Measurements from ENCODE around the gene KRT23.

Gene KRT23

GRCh38 chr17:40952661-40953060 lies 15.2 kb upstream of the KRT23 start:
- TF ChIP-seq CTCF (IDR thresholded peaks at IDR 0.05) = no peak
- H3K27ac ChIP-seq = no peak overlapping the region

GRCh38 chr17:40952154-40952553 lies 14.7 kb upstream of the KRT23 start:
- Histone ChIP-seq H3K79me2 (no peaks in the 10 kb centered on the region), H3K4me1 (no peaks in the 10 kb centered on the region), H3K4me2 (ENCODE audit: low read length) (no peak overlapping the region), H3K27me3 (ENCODE audit: control insufficient read depth, insufficient read depth, low read length) (no peaks in the 10 kb centered on the region), H3K27ac (no peak overlapping the region), H2AFZ (no peak overlapping the region), H3K4me3 (ENCODE audit: low read depth, low read length) (no peak overlapping the region), H3K9me3 (ENCODE audit: control insufficient read depth, low read length) (no peaks in the 10 kb centered on the region), H3K9ac (no peak overlapping the region), H3K36me3 (ENCODE audit: control insufficient read depth, insufficient read depth, low read length) (no peaks in the 10 kb centered on the region)
- no peak for TF ChIP-seq CTCF (IDR thresholded peaks at IDR 0.05)

More at GRCh38 chr17:40952661-40953060, 15.2 kb upstream of the KRT23 start:
- Histone ChIP-seq H3K4me1 (no peaks in the 10 kb centered on the region), H3K9ac (no peak overlapping the region), H3K4me3 (ENCODE audit: low read depth, low read length) (no peak overlapping the region), H3K79me2 (no peaks in the 10 kb centered on the region), H3K27me3 (ENCODE audit: control insufficient read depth, insufficient read depth, low read length) (no peaks in the 10 kb centered on the region), H3K36me3 (ENCODE audit: control insufficient read depth, insufficient read depth, low read length) (no peaks in the 10 kb centered on the region), H2AFZ (no peak overlapping the region), H3K9me3 (ENCODE audit: control insufficient read depth, low read length) (no peaks in the 10 kb centered on the region), H3K4me2 (ENCODE audit: low read length) (no peak overlapping the region)

- H3K4me1 ChIP-seq = no peaks in the 10 kb centered on the region
- H2AFZ ChIP-seq = no peak overlapping the region
- H3K79me2 ChIP-seq = no peaks in the 10 kb centered on the region
- no peaks in the 10 kb centered on the region for H3K9me3 ChIP-seq (ENCODE audit: control insufficient read depth, low read length)
- no peak overlapping the region for H3K9ac ChIP-seq
- no peak overlapping the region for H3K4me2 ChIP-seq (ENCODE audit: low read length)
- H3K27ac ChIP-seq = no peak overlapping the region
- no peaks in the 10 kb centered on the region for H3K36me3 ChIP-seq (ENCODE audit: control insufficient read depth, insufficient read depth, low read length)
- no peak overlapping the region for H3K4me3 ChIP-seq (ENCODE audit: low read depth, low read length)
- H3K27me3 ChIP-seq (ENCODE audit: control insufficient read depth, insufficient read depth, low read length) = no peaks in the 10 kb centered on the region
- no peak for TF ChIP-seq CTCF (IDR thresholded peaks at IDR 0.05)
Measured at GRCh38 chr17:40951011-40951622, 13.7 kb upstream of the KRT23 start.

GRCh38 chr17:40950176-40950575 lies 12.7 kb upstream of the KRT23 start:
- no peak for TF ChIP-seq CTCF (IDR thresholded peaks at IDR 0.05)
- Histone ChIP-seq H3K4me2 (ENCODE audit: low read length) (no peak overlapping the region), H3K36me3 (ENCODE audit: control insufficient read depth, insufficient read depth, low read length) (no peaks in the 10 kb centered on the region), H3K79me2 (no peaks in the 10 kb centered on the region), H3K27ac (no peak overlapping the region), H3K27me3 (ENCODE audit: control insufficient read depth, insufficient read depth, low read length) (no peaks in the 10 kb centered on the region), H3K9me3 (ENCODE audit: control insufficient read depth, low read length) (no peaks in the 10 kb centered on the region), H2AFZ (no peak overlapping the region), H3K4me1 (no peaks in the 10 kb centered on the region), H3K4me3 (ENCODE audit: low read depth, low read length) (no peak overlapping the region), H3K9ac (no peak overlapping the region)

- no peak for TF ChIP-seq CTCF (IDR thresholded peaks at IDR 0.05)
- Histone ChIP-seq H3K27ac (no peak overlapping the region), H3K4me1 (no peaks in the 10 kb centered on the region), H2AFZ (no peak overlapping the region), H3K9me3 (ENCODE audit: control insufficient read depth, low read length) (no peaks in the 10 kb centered on the region), H3K36me3 (ENCODE audit: control insufficient read depth, insufficient read depth, low read length) (no peaks in the 10 kb centered on the region), H3K9ac (no peak overlapping the region), H3K79me2 (no peaks in the 10 kb centered on the region), H3K4me3 (ENCODE audit: low read depth, low read length) (no peak overlapping the region), H3K4me2 (ENCODE audit: low read length) (no peak overlapping the region), H3K27me3 (ENCODE audit: control insufficient read depth, insufficient read depth, low read length) (no peaks in the 10 kb centered on the region)
Measured at GRCh38 chr17:40949418-40949817, 12.0 kb upstream of the KRT23 start.

All from parathyroid adenoma (tissue), 2 donors.